ENCODE measurements around the gene SFRP5.

The SFRP5 gene

DNA sequence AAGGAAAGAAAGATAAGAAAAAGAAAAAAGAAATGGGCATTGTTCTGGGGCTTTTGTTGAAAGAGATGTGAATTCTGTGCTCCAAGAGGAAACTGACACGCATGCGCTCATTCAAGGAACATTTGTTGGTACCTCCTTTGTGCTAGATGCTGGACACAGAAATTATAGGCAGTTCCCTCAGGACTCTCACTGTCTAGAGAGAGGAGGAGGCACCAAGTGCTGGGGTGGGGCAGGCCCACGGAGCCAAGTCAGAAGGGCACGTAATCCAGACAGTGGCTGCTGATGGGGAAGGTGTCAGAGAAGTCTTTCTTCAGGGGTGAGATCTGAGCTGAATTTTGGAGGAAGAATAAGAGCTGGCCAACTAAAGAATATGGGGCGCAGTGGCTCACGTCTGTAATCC lies 37.8 kb downstream of the SFRP5 start:
- DNase-seq: no peak

DNA sequence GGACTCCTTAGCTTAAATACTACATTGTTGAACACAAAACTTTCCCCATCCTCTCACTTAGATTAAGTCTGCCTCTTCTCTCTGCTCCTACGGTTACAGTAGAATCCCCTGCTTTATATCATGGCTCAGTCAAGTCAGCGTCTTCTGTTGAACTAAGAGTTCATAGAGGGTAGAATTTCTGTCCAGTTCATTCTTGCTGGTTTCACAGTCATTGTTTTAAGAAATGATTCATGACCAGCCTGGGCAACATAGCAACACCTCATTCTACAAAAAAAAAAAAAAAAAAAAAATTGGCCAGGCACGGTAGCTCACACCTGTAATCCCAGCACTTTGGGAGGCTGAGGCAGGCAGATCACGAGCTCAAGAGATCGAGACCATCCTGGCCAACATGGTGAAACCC lies 38.5 kb downstream of the SFRP5 start:
- no peak for DNase-seq

DNA sequence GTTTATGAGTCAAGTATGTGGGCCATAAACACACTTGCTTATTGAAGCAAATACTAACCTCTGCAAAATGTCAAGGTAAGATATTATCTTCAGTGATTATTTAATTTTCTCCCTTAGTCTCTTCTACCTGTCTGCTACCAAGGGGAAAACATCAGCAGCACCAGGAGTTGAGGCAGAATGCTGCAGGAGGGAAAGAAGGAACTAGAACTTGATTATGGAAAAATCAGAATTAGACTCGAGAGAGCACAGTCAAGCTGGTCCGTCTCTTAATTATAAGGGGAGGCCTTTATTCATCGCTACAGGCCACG lies 39.8 kb downstream of the SFRP5 start:
- no peak for DNase-seq

DNA sequence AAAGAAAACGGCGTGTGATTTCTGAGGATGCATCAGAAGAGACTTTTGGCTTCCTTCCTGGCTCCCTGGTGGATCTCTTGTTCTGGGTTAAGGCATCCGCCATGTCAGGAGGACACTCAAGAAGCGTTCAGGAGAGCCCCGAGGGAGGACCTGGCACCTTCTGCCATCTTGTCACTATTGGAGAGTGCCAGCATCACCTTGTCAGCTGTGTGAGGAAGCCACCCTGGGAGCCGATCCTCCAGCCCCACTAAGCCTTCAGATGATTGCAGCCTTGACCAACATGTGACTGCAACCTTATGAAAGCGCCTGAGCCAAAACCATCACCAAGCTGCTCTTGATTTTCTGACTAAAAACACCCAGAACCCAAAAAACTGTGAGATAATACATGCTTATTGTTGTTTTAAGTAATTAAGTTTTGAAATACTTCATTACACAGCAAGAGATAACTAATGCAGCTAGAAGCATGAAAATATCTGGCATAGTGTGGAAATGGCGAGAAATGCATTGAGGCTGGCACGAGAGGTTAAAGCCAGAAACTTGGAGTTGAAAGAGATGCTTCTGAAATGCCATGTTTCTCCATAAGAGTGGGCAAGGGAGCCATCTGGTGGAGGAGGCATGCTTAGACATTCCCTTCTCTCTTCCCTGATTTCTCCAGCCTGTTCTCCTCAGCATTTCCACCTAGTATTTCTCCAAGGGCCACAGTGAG lies 40.3 kb downstream of the SFRP5 start:
- DNase-seq: peak; percentile 68

DNA sequence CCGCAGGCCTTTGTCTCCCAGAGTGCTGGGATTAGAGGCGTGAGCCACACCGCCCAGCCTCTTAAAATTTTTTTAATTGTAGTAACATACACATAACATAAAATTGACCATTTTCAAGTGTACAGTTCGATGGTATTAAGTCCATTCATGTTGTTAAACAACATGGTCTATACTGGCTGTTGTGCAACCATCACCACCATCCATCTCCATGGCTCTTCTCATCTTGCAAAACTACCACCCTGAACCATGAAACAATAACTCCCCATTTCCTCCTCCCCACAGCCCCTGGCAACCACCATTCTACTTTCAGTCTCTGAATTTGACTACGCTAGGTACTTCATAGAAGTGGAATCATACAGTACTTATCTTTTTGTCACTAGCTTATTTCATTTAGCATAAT lies 42.8 kb downstream of the SFRP5 start:
- DNase-seq: no peak

DNA sequence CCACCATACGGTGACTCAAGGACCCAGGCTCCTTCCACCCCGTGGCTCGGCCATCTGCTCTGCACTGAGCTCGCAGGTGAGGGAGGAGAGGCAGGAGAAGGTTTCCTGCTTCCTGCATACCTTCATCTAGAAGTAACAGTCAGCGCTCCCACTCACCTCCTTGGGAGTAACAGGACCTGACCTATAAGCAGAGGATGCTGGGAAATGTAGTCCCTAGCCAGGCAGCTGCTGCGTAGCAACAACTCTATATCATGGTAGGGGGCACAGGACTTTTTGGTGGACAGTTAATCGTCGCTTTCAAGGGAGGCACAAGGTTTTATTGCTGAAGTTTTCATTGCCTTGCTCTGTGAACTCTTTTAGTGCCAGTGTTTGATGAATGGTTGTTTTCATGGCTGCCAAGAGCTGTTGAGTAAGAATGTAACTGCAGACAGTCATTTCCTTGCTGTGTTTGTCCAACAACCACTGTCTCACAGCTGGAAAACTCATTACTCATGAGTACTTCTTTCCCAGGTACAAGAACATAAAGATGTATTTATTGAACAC lies 45.1 kb downstream of the SFRP5 start:
- no peak for DNase-seq

DNA sequence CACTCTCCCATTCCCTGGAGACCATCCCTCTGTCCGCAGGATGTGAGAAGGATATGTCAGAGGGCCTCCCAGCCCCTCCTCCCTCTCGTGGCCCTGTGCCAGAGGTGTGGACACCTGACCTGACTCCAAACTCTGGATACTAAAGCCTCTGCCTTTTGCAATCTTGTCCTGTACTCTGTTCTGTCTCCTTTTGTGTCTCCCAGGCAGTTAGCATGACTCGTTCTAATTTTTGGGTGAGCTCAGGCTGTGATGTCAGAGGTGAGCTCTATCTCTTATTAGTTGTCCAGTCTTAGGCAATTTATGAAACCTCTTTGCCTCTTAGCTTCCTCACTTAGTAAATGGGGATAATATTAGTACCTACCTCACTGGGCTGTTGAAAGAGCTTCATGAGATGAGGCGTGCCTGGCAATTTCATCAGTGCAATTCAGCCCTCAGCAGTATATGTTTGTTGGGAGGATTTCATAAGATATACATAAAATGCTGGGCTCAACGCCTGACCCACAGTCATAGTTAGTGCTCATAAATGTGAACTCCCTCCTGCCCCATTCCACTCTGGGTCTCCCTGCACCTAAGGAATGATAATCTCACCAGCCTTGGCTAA lies 47.4 kb downstream of the SFRP5 start:
- no peak for DNase-seq

DNA sequence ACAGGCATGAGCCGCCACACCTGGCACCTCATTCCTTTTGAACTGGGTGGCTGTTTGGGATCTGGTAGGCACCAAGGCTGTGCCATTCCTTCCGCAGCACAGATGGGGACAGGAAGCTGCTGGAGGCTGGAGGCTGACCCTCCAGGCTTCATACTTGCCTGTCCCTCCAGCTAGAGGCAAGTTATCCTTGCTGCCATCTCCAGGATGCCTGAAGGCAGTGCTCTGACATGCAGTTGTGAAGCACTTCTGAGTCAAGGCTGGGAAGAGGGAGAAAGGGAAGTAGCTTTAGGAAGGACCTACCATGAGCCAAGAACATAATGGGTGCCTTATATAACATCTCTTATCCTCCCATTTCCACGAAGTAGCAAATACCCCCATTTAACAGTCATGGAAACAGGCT lies 48.8 kb downstream of the SFRP5 start:
- DNase-seq: no peak

DNA sequence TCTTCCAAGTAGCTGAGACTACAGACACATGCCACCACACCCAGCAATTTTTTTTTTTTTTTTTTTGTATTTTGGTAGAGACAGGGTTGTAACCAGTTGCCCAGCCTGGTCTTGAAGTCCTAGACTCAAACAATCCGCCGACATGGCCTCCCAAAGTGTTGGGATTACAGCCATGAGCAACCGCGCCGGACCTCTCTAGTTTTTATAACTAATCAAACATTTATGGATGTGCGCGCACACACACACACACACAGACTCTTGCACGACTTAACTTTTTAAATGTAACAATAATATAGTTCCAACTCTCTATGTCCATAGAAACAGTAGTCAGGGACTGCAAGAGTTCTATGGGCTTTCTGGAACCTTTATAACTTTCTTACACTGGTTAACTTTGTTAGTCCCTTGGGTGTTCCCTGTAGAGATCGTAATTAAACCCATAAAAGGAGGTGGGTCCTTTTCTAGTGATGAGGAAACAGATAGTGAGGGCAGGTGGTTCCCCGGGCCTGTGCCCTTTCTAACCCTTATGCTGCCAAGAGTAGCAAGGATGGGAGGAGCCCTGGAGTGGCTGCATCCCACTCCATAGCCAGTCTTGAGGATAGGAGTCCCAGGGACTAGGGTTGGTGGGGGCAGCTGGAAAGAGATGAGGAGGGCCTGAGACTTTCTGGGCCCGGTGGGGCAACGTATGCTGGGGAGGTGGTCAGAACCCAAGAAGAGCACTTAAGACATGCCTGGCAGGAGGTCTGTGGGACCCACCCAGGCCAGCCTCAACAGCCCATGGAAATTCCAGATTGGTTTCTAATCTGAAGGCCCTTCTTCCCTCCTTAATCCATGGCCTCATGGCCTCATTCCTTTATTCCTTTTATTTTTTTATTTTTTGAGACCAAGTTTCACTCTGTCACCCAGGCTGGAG lies 49.7 kb downstream of the SFRP5 start:
- no peak for DNase-seq

DNA sequence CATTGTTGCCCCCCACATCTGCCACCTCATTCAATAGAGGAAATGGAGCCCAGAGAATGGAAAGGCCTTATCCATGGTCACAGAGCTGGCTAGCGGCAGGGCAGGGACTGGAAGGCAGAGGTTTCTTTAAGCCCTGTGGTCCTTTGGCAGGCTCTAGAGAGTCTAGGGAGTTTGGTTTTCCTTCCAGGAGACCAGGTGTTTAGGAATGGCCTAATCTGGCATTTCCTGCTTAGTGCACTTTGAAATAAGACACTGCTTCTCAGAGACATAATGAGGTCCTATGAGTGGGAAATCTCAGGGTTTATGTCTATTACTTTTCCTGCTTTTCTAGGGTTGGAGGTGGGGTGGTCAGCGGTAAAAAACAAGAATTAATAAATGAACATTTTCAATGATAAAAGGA lies 52.2 kb downstream of the SFRP5 start:
- DNase-seq: no peak

DNA sequence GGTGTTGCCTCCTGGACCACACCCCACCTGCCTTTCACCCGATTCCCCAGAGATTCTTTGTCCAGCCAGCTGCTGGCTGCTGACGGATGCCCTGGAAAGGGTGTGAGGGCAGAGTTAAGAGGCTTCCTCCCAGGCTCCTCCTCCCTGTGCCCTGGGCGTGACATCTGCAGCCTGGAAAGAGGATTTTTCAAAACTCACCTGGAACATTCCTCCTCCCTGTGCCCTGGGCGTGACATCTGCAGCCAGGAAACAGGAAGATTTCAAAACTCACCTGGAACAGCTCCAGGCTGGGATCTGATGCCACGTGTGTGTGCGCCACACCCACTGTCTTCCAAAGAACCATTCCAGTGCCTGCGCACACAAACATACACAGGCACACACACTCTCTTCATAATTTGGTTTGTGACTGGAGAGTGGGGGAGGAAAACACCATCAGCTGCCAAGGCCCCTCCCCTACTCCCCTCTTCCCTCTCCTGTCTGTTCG lies 53.1 kb downstream of the SFRP5 start:
- DNase-seq: peak; percentile 66

DNA sequence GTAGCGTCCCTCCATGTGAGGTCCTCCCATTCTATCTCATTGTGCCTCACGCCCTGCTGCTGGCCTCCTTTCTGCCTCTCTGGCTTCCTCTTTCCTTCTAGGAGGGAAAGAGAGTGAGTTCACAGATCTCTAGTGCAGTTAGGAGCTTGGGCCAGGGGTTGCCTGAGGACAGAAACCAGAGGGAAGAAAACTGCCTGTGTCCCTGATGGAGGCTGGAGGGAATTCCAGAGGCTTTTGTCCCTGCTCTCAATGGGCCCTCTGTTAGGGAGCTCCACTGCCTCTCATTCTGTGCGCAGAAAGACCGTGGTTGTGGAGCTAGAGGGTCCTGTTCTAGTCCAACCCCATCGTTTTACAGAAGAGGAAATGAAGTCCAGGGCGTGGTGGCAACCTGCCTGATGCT lies 53.6 kb downstream of the SFRP5 start:
- no peak for DNase-seq

DNA sequence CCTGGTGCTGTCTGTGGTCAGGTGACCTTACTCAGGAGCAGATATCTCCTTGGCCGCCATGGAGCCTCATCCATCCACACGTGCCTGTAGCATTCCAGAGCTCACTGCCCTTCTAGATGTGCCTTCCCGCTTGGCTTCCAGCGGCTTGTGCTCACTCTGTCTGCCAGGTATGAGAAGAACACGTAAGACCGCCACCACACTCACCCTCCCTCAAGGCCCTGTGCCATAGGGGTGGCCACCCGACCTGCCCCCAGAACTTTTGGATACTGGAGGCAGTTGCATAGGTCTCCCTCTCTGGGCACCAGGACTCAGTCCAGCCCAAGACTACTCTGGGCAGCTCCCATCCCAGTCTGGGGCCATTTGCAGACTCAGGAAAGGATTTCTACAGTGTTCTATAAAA lies 54.2 kb downstream of the SFRP5 start:
- DNase-seq: no peak
